CD1c-positive myeloid dendritic cell (primary cell): ENCODE measurements around the gene TSC1.
"Not testable (repeated sequence)": the region's sequence is repeated elsewhere in the genome, so short reads cannot be mapped to it uniquely, and the experiment has no call there.

Source experiments
- DNase-seq: peaks from one replicate; pipeline ENCODE4 v3.0.0-alpha.2; 2016; ENCODE audit errors: extremely low spot score

Gene TSC1

GRCh38 chr9:132976571-132976970, 32.2 kb upstream of the TSC1 start:
- DNase-seq, result no peak

GRCh38 chr9:132975961-132976360, 31.5 kb upstream of the TSC1 start:
- peak; percentile 54 for DNase-seq

GRCh38 chr9:132973713-132974112, 29.3 kb upstream of the TSC1 start:
- DNase-seq, result no peak

- DNase-seq, result no peak
Observed at GRCh38 chr9:132973166-132973565, 28.8 kb upstream of the TSC1 start.

- no peak for DNase-seq
Observed at GRCh38 chr9:132970324-132971062, 26.1 kb upstream of the TSC1 start.

GRCh38 chr9:132969783-132970182, 25.4 kb upstream of the TSC1 start:
- DNase-seq, result no peak

- not testable (repeated sequence) for DNase-seq
Observed at GRCh38 chr9:132967908-132968307, 23.5 kb upstream of the TSC1 start.

- DNase-seq, result no peak
Observed at GRCh38 chr9:132965478-132965877, 21.1 kb upstream of the TSC1 start.

GRCh38 chr9:132961002-132961401, 16.6 kb upstream of the TSC1 start:
- DNase-seq, result no peak

GRCh38 chr9:132957805-132958204, 13.4 kb upstream of the TSC1 start:
- no peak for DNase-seq

GRCh38 chr9:132955768-132956167, 11.4 kb upstream of the TSC1 start:
- DNase-seq, result no peak

GRCh38 chr9:132955123-132955522, 10.7 kb upstream of the TSC1 start:
- DNase-seq, result no peak

- no peak for DNase-seq
Observed at GRCh38 chr9:132949709-132950108, 5.3 kb upstream of the TSC1 start.

GRCh38 chr9:132948482-132949050, 4.2 kb upstream of the TSC1 start:
- no peak for DNase-seq

GRCh38 chr9:132947756-132948155, 3.3 kb upstream of the TSC1 start:
- DNase-seq, result no peak

- no peak for DNase-seq
Observed at GRCh38 chr9:132946631-132947295, 2.3 kb upstream of the TSC1 start.

- no peak for DNase-seq
Observed at GRCh38 chr9:132946211-132946610, 1.8 kb upstream of the TSC1 start.

GRCh38 chr9:132945186-132946130, 1.0 kb upstream of the TSC1 start:
- no peak for DNase-seq

- peak; percentile 9 for DNase-seq
Observed at GRCh38 chr9:132943651-132944293, 644 bp downstream of the TSC1 start.

GRCh38 chr9:132942541-132943182, 1.8 kb downstream of the TSC1 start:
- no peak for DNase-seq

- DNase-seq, result no peak
Observed at GRCh38 chr9:132939169-132939568, 5.2 kb downstream of the TSC1 start.
